ENCODE measurements around the gene TXLNB. TPM values are rescaled to one million over a fixed set of nuclear protein-coding genes. Genes with fewer than 3 reads are reported as not detected.
A peak's percentile ranks its signal among the peaks of the same experiment; 100 is the strongest.

The TXLNB gene
- total RNA-seq, 2 experiments from 2014 or later, result 7.9 to 12.4 TPM

DNA sequence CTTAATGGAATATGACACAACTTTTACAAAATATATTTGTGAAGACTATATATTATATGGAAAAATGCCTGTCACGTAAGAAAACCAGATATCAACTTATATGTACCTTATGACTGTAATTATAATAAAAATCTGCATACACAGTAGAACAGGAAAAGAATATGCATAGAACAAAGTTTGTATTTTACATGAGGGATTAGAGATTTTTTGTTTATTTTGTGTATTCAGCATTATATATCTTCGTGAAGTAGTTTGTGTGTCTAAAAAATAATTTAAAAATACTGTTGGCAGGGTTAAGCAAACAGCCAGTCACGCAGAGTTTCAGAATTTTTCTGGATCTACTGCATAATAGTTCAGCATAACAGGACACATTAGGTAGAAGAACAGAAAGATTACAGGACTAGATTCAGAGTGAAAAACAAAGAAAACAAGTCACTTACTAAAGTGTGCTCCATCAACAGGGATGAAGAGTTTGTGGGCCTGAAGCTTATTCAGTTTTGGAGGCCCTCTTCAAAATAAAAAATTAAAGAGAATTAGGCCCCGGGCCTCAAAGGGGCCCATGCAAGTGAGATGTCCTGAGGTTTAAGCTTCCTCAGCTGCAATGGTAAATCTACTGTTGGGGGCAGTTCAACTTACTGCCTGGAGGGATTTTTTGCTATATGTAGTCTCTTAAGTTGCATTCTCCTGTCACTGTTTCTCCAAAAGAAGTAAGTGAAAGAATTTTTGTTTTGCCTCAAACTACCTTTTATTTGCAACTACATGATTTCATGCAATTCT is 16.3 kb downstream of the TXLNB start:
- no peaks in the 10 kb centered on the region for H3K36me3 ChIP-seq (ENCODE audit: insufficient read depth, low read length)
- peak overlapping the region; percentile 96 for H3K4me2 ChIP-seq (ENCODE audit: low read length)
- peaks cover 91% of the 10 kb centered on the region for H3K4me1 ChIP-seq (ENCODE audit: insufficient read depth, low read length, poor library complexity, severe bottlenecking)
- DNase-seq (ENCODE audit: low spot score), result peak; percentile 59
- no peak for TF ChIP-seq EZH2phosphoT487 (IDR thresholded peaks at IDR 0.05; ENCODE audit: borderline replicate concordance, low read depth, low read length)
- TF ChIP-seq, protein P1, sequence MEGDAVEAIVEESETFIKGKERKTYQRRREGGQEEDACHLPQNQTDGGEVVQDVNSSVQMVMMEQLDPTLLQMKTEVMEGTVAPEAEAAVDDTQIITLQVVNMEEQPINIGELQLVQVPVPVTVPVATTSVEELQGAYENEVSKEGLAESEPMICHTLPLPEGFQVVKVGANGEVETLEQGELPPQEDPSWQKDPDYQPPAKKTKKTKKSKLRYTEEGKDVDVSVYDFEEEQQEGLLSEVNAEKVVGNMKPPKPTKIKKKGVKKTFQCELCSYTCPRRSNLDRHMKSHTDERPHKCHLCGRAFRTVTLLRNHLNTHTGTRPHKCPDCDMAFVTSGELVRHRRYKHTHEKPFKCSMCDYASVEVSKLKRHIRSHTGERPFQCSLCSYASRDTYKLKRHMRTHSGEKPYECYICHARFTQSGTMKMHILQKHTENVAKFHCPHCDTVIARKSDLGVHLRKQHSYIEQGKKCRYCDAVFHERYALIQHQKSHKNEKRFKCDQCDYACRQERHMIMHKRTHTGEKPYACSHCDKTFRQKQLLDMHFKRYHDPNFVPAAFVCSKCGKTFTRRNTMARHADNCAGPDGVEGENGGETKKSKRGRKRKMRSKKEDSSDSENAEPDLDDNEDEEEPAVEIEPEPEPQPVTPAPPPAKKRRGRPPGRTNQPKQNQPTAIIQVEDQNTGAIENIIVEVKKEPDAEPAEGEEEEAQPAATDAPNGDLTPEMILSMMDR (conservative IDR thresholded peaks at IDR 0.05; ENCODE audit: low read length), result no peak
- no peaks in the 10 kb centered on the region for H3K9me3 ChIP-seq (ENCODE audit: low read length)
- peak overlapping the region; percentile 70 for H3K4me3 ChIP-seq (ENCODE audit: low read depth, low read length, poor library complexity, severe bottlenecking)
- H3K9me2 ChIP-seq (ENCODE audit: insufficient read depth, low read length), result no peaks in the 10 kb centered on the region
- peaks cover 82% of the 10 kb centered on the region for H3K79me2 ChIP-seq (ENCODE audit: insufficient read depth, low read depth, low read length)
- intact Hi-C loops (cut with micrococcal nuclease; ENCODE audit: unreplicated experiment), result loop anchor here (1.0 to 5.0 kb wide), 2 partner anchors 50 to 288 kb away; partner anchors contain the start of gene REPS1
- no peaks in the 10 kb centered on the region for H4K20me1 ChIP-seq (ENCODE audit: insufficient read depth, low read length)
- H2AFZ ChIP-seq (ENCODE audit: low read length), result peak overlapping the region; percentile 92
- BruUV-seq (replicated peaks), result no TSS peak
- H3K27ac ChIP-seq (ENCODE audit: low read depth, low read length, poor library complexity, severe bottlenecking), result peak overlapping the region; percentile 89
- ChIA-PET CTCF (ENCODE audit: unreplicated experiment) (no interaction called here), POLR2A (interaction anchor here (0.8 to 8.7 kb wide), 10 partner anchors 12 to 86 kb away, joined by 3 to 132 read pairs (median 5); partner anchors contain the start of gene TXLNB)

DNA sequence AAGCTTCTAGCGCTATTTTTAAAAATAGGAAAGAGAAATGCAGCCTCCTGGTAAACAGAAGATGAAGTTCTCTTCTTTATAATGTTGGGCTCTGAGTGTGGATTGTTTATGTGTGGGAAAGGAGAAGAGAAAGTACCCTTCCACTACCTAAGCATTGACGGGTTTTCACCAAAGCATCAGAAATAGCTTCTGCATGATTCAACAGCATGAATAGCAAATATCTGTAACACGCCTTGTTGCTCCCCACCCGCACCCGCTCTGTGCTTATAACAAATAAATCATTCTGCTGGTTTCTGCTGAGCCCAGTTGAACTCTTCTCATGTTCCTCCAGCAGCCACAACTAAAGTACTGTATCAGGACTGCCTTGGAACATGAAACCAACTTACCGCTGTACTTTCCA is 20.7 kb downstream of the TXLNB start:
- peak; percentile 80 for DNase-seq (ENCODE audit: low spot score)
- ChIA-PET POLR2A (interaction anchor here (0.8 to 8.7 kb wide), 16 partner anchors 7 to 241 kb away, joined by 3 to 132 read pairs (median 10); partner anchors contain the start of genes CITED2 and TXLNB), CTCF (ENCODE audit: unreplicated experiment) (interaction anchor here (1.1 to 1.7 kb wide), 2 partner anchors 12 to 40 kb away, joined by 3 to 5 read pairs; no protein-coding TSS in a partner anchor)
- Histone ChIP-seq H3K9me2 (ENCODE audit: insufficient read depth, low read length) (no peaks in the 10 kb centered on the region), H3K4me2 (ENCODE audit: low read length) (peak overlapping the region; percentile 96), H3K27ac (ENCODE audit: low read depth, low read length, poor library complexity, severe bottlenecking) (peak overlapping the region; percentile 89), H3K9me3 (ENCODE audit: low read length) (peaks cover 8% of the 10 kb centered on the region; the same call in 1 of the 2 replicates), H3K4me1 (ENCODE audit: insufficient read depth, low read length, poor library complexity, severe bottlenecking) (peaks cover 89% of the 10 kb centered on the region), H3K36me3 (ENCODE audit: insufficient read depth, low read length) (peaks cover 6% of the 10 kb centered on the region; the same call in 1 of the 2 replicates), H3K79me2 (ENCODE audit: insufficient read depth, low read depth, low read length) (peaks cover 85% of the 10 kb centered on the region), H4K20me1 (ENCODE audit: insufficient read depth, low read length) (no peaks in the 10 kb centered on the region), H2AFZ (ENCODE audit: low read length) (peak overlapping the region; percentile 53; the same call in 1 of the 2 replicates), H3K4me3 (ENCODE audit: low read depth, low read length, poor library complexity, severe bottlenecking) (peak overlapping the region; percentile 63)
- intact Hi-C loops (cut with micrococcal nuclease; ENCODE audit: unreplicated experiment), result loop anchor here (1.0 to 5.0 kb wide), 3 partner anchors 8 to 254 kb away; no protein-coding TSS in a partner anchor
- no peak for TF ChIP-seq EZH2phosphoT487 (IDR thresholded peaks at IDR 0.05; ENCODE audit: borderline replicate concordance, low read depth, low read length)
- TF ChIP-seq, protein P1 (conservative IDR thresholded peaks at IDR 0.05; ENCODE audit: low read length), result no peak
- no TSS peak for BruUV-seq (replicated peaks)

Measured in OCI-LY7 (cell line).